ENCODE measurements around the gene GATAD2A. TPM values are rescaled to one million over a fixed set of nuclear protein-coding genes. Genes with fewer than 3 reads are reported as not detected.

The GATAD2A gene
- total and polyA plus RNA-seq, 9 of the 15 experiments (the other 6 are each of a cell fraction or from before 2014, with no cell fraction given) = 2.4 to 226 (median 44.2) TPM

GRCh38 chr19:19510432-19510831 is 105.0 kb downstream of the GATAD2A start:
- Histone ChIP-seq H3K27me3 (ENCODE audit: control insufficient read depth in 2 of 2, insufficient read depth in 2 of 2, low read length in 2 of 2) (no peaks in the 10 kb centered on the region), H3K4me1 (replicated peaks in 1 of 2; ENCODE audit: control insufficient read depth in 2 of 2, insufficient read depth in 2 of 2, low read length in 2 of 2) (peaks cover 0 to 21% of the 10 kb centered on the region in 2 experiments; a peak in 2 of 5 replicates), H3K79me2 (ENCODE audit: control insufficient read depth, insufficient read depth, low read length) (no peaks in the 10 kb centered on the region), H3K36me3 (ENCODE audit: control insufficient read depth, insufficient read depth, low read length) (peaks cover 22% of the 10 kb centered on the region; the same call in 2 of the 3 replicates), H3K4me2 (ENCODE audit: insufficient read depth, low read length) (no peak overlapping the region), H4K20me1 (replicated peaks; ENCODE audit: control insufficient read depth, insufficient read depth, low read length) (no peaks in the 10 kb centered on the region), H3K9me1 (ENCODE audit: control insufficient read depth, insufficient read depth, low read length) (no peaks in the 10 kb centered on the region), H3K9me3 (replicated peaks; ENCODE audit: control insufficient read depth, insufficient read depth, low read depth, low read length) (no peaks in the 10 kb centered on the region; the same call in none of the 2 replicates), H2AFZ (ENCODE audit: low read depth, low read length) (no peak overlapping the region), H3K4me3 (no peak overlapping the region), H3K27ac (ENCODE audit: extremely low read depth, low read depth, low read length) (no peak overlapping the region), H3K9ac (ENCODE audit: insufficient read depth in 1 of 2, low read depth in 2 of 2, low read length in 2 of 2) (no peak overlapping the region)
- 24% methylated on average over 6 of the region's 6 CpGs for WGBS (ENCODE audit: insufficient coverage, low coverage, missing lambda C conversion rate)
- 0 out of 2 replicates have a peak, but pooled peaks have one; percentile 34 for TF ChIP-seq POLR2G (IDR thresholded peaks at IDR 0.05; ENCODE audit: low read depth, low read length)
- no peak for TF ChIP-seq HNRNPH1 (optimal IDR thresholded peaks at IDR 0.05; ENCODE audit: low read depth, low read length)
- intact Hi-C loops (cut with micrococcal nuclease) = no loop called here
- in situ Hi-C loops (cut with MboI) = no loop called here
- ATAC-seq (peak; percentile 10), FAIRE-seq (no peak), DNase-seq (ENCODE audit: extremely low read depth in 1 of 4, low spot score in 3 of 4) (no peak)
- POLR2A ChIA-PET = interaction anchor here (0.7 kb wide), 1 partner anchor 191 kb away, joined by 3 read pairs; the partner anchor contains the start of gene SUGP1
- no TSS peak for BruUV-seq (replicated peaks)
- CTCF ChIA-PET (ENCODE audit: low intra/inter-chr PET ratio) = no interaction called here

GRCh38 chr19:19513682-19514081 is 108.2 kb downstream of the GATAD2A start:
- H3K9me3 ChIP-seq (replicated peaks; ENCODE audit: control insufficient read depth, insufficient read depth, low read depth, low read length) = no peaks in the 10 kb centered on the region; the same call in none of the 2 replicates
- H3K4me1 ChIP-seq (replicated peaks in 1 of 2; ENCODE audit: control insufficient read depth in 2 of 2, insufficient read depth in 2 of 2, low read length in 2 of 2) = peaks cover 4 to 25% of the 10 kb centered on the region in 2 experiments; a peak in 4 of 5 replicates
- WGBS (ENCODE audit: insufficient coverage, low coverage, missing lambda C conversion rate) = 94% methylated on average over 16 of the region's 17 CpGs
- in situ Hi-C loops (cut with MboI) = no loop called here
- no peaks in the 10 kb centered on the region for H3K9me1 ChIP-seq (ENCODE audit: control insufficient read depth, insufficient read depth, low read length)
- H3K36me3 ChIP-seq (ENCODE audit: control insufficient read depth, insufficient read depth, low read length) = peaks cover 5% of the 10 kb centered on the region; the same call in 2 of the 3 replicates
- no TSS peak for BruUV-seq (replicated peaks)
- H3K4me3 ChIP-seq = no peak overlapping the region
- no peak for ATAC-seq
- CTCF ChIA-PET (ENCODE audit: low intra/inter-chr PET ratio) = no interaction called here
- no peak overlapping the region for H3K4me2 ChIP-seq (ENCODE audit: insufficient read depth, low read length)
- DNase-seq (ENCODE audit: extremely low read depth in 1 of 4, low spot score in 3 of 4) = no peak
- POLR2A ChIA-PET = interaction anchor here (0.6 kb wide), 1 partner anchor 201 kb away, joined by 3 read pairs; no protein-coding TSS in a partner anchor
- FAIRE-seq = no peak
- H4K20me1 ChIP-seq (replicated peaks; ENCODE audit: control insufficient read depth, insufficient read depth, low read length) = no peaks in the 10 kb centered on the region
- no peak overlapping the region for H3K27ac ChIP-seq (ENCODE audit: extremely low read depth, low read depth, low read length)
- H3K9ac ChIP-seq (ENCODE audit: insufficient read depth in 1 of 2, low read depth in 2 of 2, low read length in 2 of 2) = no peak overlapping the region
- no peak overlapping the region for H2AFZ ChIP-seq (ENCODE audit: low read depth, low read length)
- no peaks in the 10 kb centered on the region for H3K27me3 ChIP-seq (ENCODE audit: control insufficient read depth in 2 of 2, insufficient read depth in 2 of 2, low read length in 2 of 2)
- intact Hi-C loops (cut with micrococcal nuclease) = no loop called here
- H3K79me2 ChIP-seq (ENCODE audit: control insufficient read depth, insufficient read depth, low read length) = peaks cover 31% of the 10 kb centered on the region
- no peak for TF ChIP-seq BMI1 (IDR thresholded peaks at IDR 0.05; ENCODE audit: low read length)
- no peak for TF ChIP-seq NR0B1 (IDR thresholded peaks at IDR 0.05; ENCODE audit: partially characterized antibody)
- TF ChIP-seq EHMT2 (IDR thresholded peaks at IDR 0.05) = no peak
- no peak for TF ChIP-seq ZNF395 (CRISPR knock-in tag; IDR thresholded peaks at IDR 0.05)
- TF ChIP-seq ZC3H11A (IDR thresholded peaks at IDR 0.05; ENCODE audit: low read depth, low read length) = no peak
- no peak for TF ChIP-seq TRIM25 (IDR thresholded peaks at IDR 0.05; ENCODE audit: borderline replicate concordance)
- no peak for TF ChIP-seq HNRNPLL (IDR thresholded peaks at IDR 0.05; ENCODE audit: low read depth, low read length, poor library complexity, severe bottlenecking)
